CD14-positive monocyte (primary cell): Measurements from ENCODE around the gene HOXC13. TPM values are rescaled to one million over a fixed set of nuclear protein-coding genes. Genes with fewer than 3 reads are reported as not detected.

Experiments
- DNase-seq, 3 donors: peaks; one replicate each; pipeline ENCODE4 v3.0.0-alpha.2; 2011 to 2022
- H2AFZ ChIP-seq: 2 replicates; pipeline ENCODE4 v1.6.0; 2012; ENCODE audit warnings: mild to moderate bottlenecking, low read depth, low read length, inconsistent platforms; ENCODE audit not compliant: insufficient read depth, poor library complexity, severe bottlenecking
- H3K27ac ChIP-seq, 2 donors: 1 replicate in 1 of 2; 2 replicates in 1 of 2; pipeline ENCODE4 v1.5.1; 2012 to 2013; ENCODE audit warnings: low read length in 2 of 2, control low read depth in 1 of 2, inconsistent platforms in 1 of 2, low read depth in 1 of 2, mild to moderate bottlenecking in 1 of 2
- H3K27me3 ChIP-seq, 2 donors: one replicate each; pipeline versions ENCODE4 v1.6.0 to v1.6.1; 2011 to 2013; ENCODE audit warnings: low read length in 2 of 2; ENCODE audit not compliant: control insufficient read depth in 2 of 2, insufficient read depth in 2 of 2
- H3K36me3 ChIP-seq, 2 donors: replicated peaks in 1 of 2; 1 replicate in 1 of 2; 2 replicates in 1 of 2; pipeline versions ENCODE4 v1.5.1 to v1.6.1; 2012 to 2013; ENCODE audit warnings: low read length in 2 of 2, control low read depth in 1 of 2, inconsistent platforms in 1 of 2, mild to moderate bottlenecking in 1 of 2; ENCODE audit not compliant: insufficient read depth in 2 of 2, control insufficient read depth in 1 of 2
- H3K4me1 ChIP-seq, 2 donors: 1 replicate in 1 of 2; 2 replicates in 1 of 2; pipeline versions ENCODE4 v1.5.1 to v1.6.1; 2012 to 2013; ENCODE audit warnings: low read length in 2 of 2, control low read depth in 1 of 2, inconsistent platforms in 1 of 2, mild to moderate bottlenecking in 1 of 2, moderate library complexity in 1 of 2; ENCODE audit not compliant: insufficient read depth in 2 of 2, control insufficient read depth in 1 of 2
- H3K4me2 ChIP-seq: replicated peaks from 2 replicates; pipeline ENCODE3; 2012; ENCODE audit warnings: low read length, moderate library complexity, mild to moderate bottlenecking; ENCODE audit not compliant: poor library complexity, severe bottlenecking; ENCODE audit errors: extremely low read depth
- H3K4me3 ChIP-seq, 3 experiments: fragments of 200-600 bp in 1 of 3; sonication (generic) in 1 of 3; replicated peaks in 1 of 3; 1 replicate in 2 of 3; 2 replicates in 1 of 3; pipeline ENCODE4 v1.5.1; 2011 to 2013; ENCODE audit warnings: low read length in 3 of 3, mild to moderate bottlenecking in 3 of 3, control low read depth in 2 of 3, low read depth in 2 of 3, inconsistent platforms in 1 of 3, moderate library complexity in 1 of 3
- H3K79me2 ChIP-seq: 2 replicates; pipeline ENCODE4 v1.6.0; 2012; ENCODE audit warnings: mild to moderate bottlenecking, control low read depth, inconsistent platforms, low read length, moderate library complexity; ENCODE audit not compliant: insufficient read depth
- H3K9ac ChIP-seq: 2 replicates; pipeline ENCODE4 v1.6.0; 2017; ENCODE audit warnings: low read length, mild to moderate bottlenecking; ENCODE audit not compliant: insufficient read depth, poor library complexity, severe bottlenecking
- H3K9me3 ChIP-seq, 2 donors: replicated peaks in 1 of 2; 1 replicate in 1 of 2; 2 replicates in 1 of 2; pipeline versions ENCODE4 v1.5.1 to v1.6.1; 2012 to 2013; ENCODE audit warnings: low read length in 2 of 2, control low read depth in 1 of 2; ENCODE audit not compliant: control insufficient read depth in 1 of 2, insufficient read depth in 1 of 2
- H4K20me1 ChIP-seq: 2 replicates; pipeline ENCODE4 v1.6.0; 2012; ENCODE audit warnings: mild to moderate bottlenecking, low read length, control low read depth, moderate library complexity; ENCODE audit not compliant: insufficient read depth
- H3K27ac Mint-ChIP-seq, 7 donors: one replicate each; pipeline ENCODE4 v1.8.0; 2020; ENCODE audit warnings: mild to moderate bottlenecking in 7 of 7, mixed read lengths in 7 of 7, moderate library complexity in 6 of 7, inconsistent platforms in 2 of 7
- H3K27me3 Mint-ChIP-seq, 3 donors: one replicate each; pipeline ENCODE4 v1.8.0; 2021 to 2022; ENCODE audit warnings: low read depth in 3 of 3, mild to moderate bottlenecking in 3 of 3, mixed read lengths in 3 of 3, moderate library complexity in 3 of 3, inconsistent platforms in 1 of 3
- H3K36me3 Mint-ChIP-seq, 2 donors: one replicate each; pipeline ENCODE4 v1.8.0; 2020; ENCODE audit warnings: mixed read lengths in 2 of 2, inconsistent platforms in 1 of 2, mild to moderate bottlenecking in 1 of 2
- H3K4me1 Mint-ChIP-seq: one replicate; pipeline ENCODE4 v1.8.0; 2020; ENCODE audit warnings: mild to moderate bottlenecking, mixed read lengths
- H3K4me3 Mint-ChIP-seq, 2 donors: one replicate each; pipeline ENCODE4 v1.8.0; 2020; ENCODE audit warnings: mild to moderate bottlenecking in 2 of 2, mixed read lengths in 2 of 2, moderate library complexity in 1 of 2
- H3K9me3 Mint-ChIP-seq, 7 donors: one replicate each; pipeline ENCODE4 v1.8.0; 2020 to 2022; ENCODE audit warnings: mixed read lengths in 7 of 7, mild to moderate bottlenecking in 6 of 7, moderate library complexity in 6 of 7, inconsistent platforms in 2 of 7
- CTCF ChIP-seq: fragments of 200-600 bp; IDR thresholded peaks from one replicate; pipeline ENCODE4 v1.8.0; 2022; ENCODE audit warnings: antibody characterized with exemption, mild to moderate bottlenecking
- WGBS: methylation state at CpG from one replicate; pipeline ENCODE4 v1.1.5; 2013; ENCODE audit warnings: missing lambda C conversion rate; ENCODE audit not compliant: insufficient coverage; 5-methylcytosine and 5-hydroxymethylcytosine counted together
- intact Hi-C, 2 donors: fragments of 100-400 bp; cut with micrococcal nuclease; formaldehyde crosslinking; loops; one replicate each; pipeline versions ENCODE4 v1.15.0 to v1.15.1; 2023
- polyA plus RNA-seq, 3 donors: library from polyadenylated mRNA; depleted of rRNA in 1 of 3; unstranded in 2 of 3; stranded (reverse) in 1 of 3; fragments of 300-500 nt in 2 of 3; fragments of >200 nt in 1 of 3; fragmentation: Illumina TruSeq in 2 of 3; gene quantifications; 1 replicate in 2 of 3; 2 replicates in 1 of 3; pipeline ENCODE4 v1.2.3, GENCODE V29; 2012 to 2021

The HOXC13 gene
- polyA plus RNA-seq, 3 donors, result not detected

DNA sequence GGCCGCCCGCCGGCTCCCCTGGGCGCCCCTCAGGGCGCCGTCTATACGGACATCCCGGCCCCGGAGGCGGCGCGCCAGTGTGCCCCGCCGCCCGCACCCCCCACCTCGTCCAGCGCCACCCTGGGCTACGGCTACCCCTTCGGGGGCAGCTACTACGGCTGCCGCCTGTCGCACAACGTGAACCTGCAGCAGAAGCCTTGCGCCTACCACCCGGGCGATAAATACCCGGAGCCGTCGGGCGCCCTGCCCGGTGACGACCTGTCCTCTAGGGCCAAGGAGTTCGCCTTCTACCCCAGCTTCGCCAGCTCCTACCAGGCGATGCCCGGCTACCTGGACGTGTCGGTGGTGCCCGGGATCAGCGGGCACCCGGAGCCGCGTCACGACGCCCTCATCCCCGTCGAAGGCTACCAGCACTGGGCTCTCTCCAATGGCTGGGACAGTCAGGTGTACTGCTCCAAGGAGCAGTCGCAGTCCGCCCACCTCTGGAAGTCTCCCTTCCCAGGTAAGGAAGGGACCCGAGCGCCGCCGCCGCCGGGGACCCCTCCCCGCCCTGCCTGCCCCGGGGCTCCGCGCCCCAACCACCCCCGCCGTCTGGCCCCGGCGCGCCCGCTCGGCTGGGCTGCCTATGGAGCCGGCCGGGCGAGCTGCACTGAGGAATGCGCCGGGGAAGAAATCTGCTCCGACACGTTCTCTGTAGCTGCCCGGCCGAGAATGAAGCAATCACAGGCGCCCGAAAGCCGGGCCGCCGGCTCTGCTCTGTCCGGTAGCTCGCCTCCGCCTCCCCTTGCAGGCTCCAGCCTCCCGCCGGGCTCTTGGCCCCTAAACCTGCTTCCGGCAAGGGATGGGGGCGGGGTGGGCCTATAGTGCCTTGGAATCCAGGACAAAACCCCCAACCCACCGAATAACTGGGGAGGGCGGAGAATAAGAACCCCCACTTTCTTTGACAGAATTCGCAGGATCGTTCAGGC, 794 bp downstream of the HOXC13 start:
- Histone ChIP-seq H2AFZ (no peak overlapping the region), H3K9ac (no peak overlapping the region), H3K4me3 (no peak overlapping the region), H3K36me3 (no peaks in the 10 kb centered on the region), H3K4me1 (no peaks in the 10 kb centered on the region), H3K27ac (no peak overlapping the region), H3K79me2 (no peaks in the 10 kb centered on the region), H3K27me3 (peaks cover 92 to 97% of the 10 kb centered on the region in 2 donors), H3K9me3 (peaks cover 8 to 74% of the 10 kb centered on the region in 2 donors), H4K20me1 (no peaks in the 10 kb centered on the region), H3K4me2 (no peak overlapping the region)
- no peak overlapping the region for H3K27ac Mint-ChIP-seq
- peaks cover 94 to 97% (median 95%) of the 10 kb centered on the region in 3 donors for H3K27me3 Mint-ChIP-seq
- H3K4me1 Mint-ChIP-seq, result peaks cover 9% of the 10 kb centered on the region
- TF ChIP-seq CTCF, result no peak
- WGBS, result 8% methylated on average over 83 of the region's 91 CpGs
- H3K36me3 Mint-ChIP-seq, result peaks cover 0 to 3% of the 10 kb centered on the region in 2 donors
- no peak for DNase-seq
- H3K9me3 Mint-ChIP-seq, result peaks cover 6 to 38% (median 32%) of the 10 kb centered on the region in 7 donors
- intact Hi-C loops, result no loop called here
- peak overlapping the region in 1 of 2 donors; percentile 59 for H3K4me3 Mint-ChIP-seq

- H3K9me3 Mint-ChIP-seq, result peaks cover 6 to 39% (median 34%) of the 10 kb centered on the region in 7 donors
- Histone ChIP-seq H2AFZ (no peak overlapping the region), H4K20me1 (no peaks in the 10 kb centered on the region), H3K79me2 (no peaks in the 10 kb centered on the region), H3K4me3 (no peak overlapping the region), H3K27ac (no peak overlapping the region), H3K9ac (no peak overlapping the region), H3K36me3 (no peaks in the 10 kb centered on the region), H3K9me3 (peaks cover 8 to 75% of the 10 kb centered on the region in 2 donors), H3K27me3 (peaks cover 89 to 97% of the 10 kb centered on the region in 2 donors), H3K4me2 (no peak overlapping the region), H3K4me1 (no peaks in the 10 kb centered on the region)
- H3K4me3 Mint-ChIP-seq, result peak overlapping the region in 1 of 2 donors; percentile 59
- H3K27ac Mint-ChIP-seq, result no peak overlapping the region
- H3K27me3 Mint-ChIP-seq, result peaks cover 94 to 97% (median 95%) of the 10 kb centered on the region in 3 donors
- DNase-seq, result no peak
- H3K4me1 Mint-ChIP-seq, result peaks cover 7% of the 10 kb centered on the region
- intact Hi-C loops, result no loop called here
- no CpG with 5 or more reads among the region's 9 CpGs for WGBS
- H3K36me3 Mint-ChIP-seq, result peaks cover 2 to 7% of the 10 kb centered on the region in 2 donors
- TF ChIP-seq CTCF, result no peak
Measured at GRCh38 chr12:53940443-53941014, 1.9 kb downstream of the HOXC13 start.
